Stomach (tissue), 9 donors: Measurements from ENCODE around the gene LHFPL4. TPM values are rescaled to one million over a fixed set of nuclear protein-coding genes. Genes with fewer than 3 reads are reported as not detected.

Experiments
- DNase-seq, 2 donors: peaks; one replicate each; pipeline versions ENCODE4 v3.0.0 to v3.0.0-alpha.2; 2013 to 2019
- H3K27ac ChIP-seq, 5 donors: fragments of 200-600 bp in 4 of 5; sonication (generic) in 4 of 5; one replicate each; pipeline ENCODE4 v1.5.1; 2013 to 2019; ENCODE audit warnings: mild to moderate bottlenecking in 1 of 5, moderate library complexity in 1 of 5
- H3K27me3 ChIP-seq, 3 donors: fragments of 200-600 bp; sonication (generic); one replicate each; pipeline ENCODE4 v1.5.1; 2017 to 2019; ENCODE audit warnings: mixed run types in 1 of 3
- H3K36me3 ChIP-seq, 4 donors: fragments of 200-600 bp; sonication (generic); 1 replicate in 3 of 4; 2 replicates in 1 of 4; pipeline ENCODE4 v1.5.1; 2016 to 2019
- H3K4me1 ChIP-seq, 4 donors: fragments of 200-600 bp; sonication (generic); one replicate each; pipeline ENCODE4 v1.5.1; 2016 to 2019
- H3K4me3 ChIP-seq, 4 donors: fragments of 200-600 bp; sonication (generic) in 3 of 4; one replicate each; pipeline ENCODE4 v1.5.1; 2016 to 2019; ENCODE audit warnings: mild to moderate bottlenecking in 1 of 4
- H3K9me3 ChIP-seq, 4 donors: fragments of 200-600 bp; sonication (generic); one replicate each; pipeline ENCODE4 v1.5.1; 2016 to 2019
- CTCF ChIP-seq, 7 experiments: fragments of 450-650 bp in 4 of 7; fragments of 200-600 bp in 3 of 7; sonication (generic) in 3 of 7; IDR thresholded peaks; one replicate each; pipeline ENCODE4 v1.5.1; 2016 to 2019; ENCODE audit warnings: antibody characterized with exemption in 7 of 7, control low read depth in 2 of 7, mild to moderate bottlenecking in 1 of 7
- EP300 ChIP-seq: sonication (generic); formaldehyde crosslinking; IDR thresholded peaks from one replicate; pipeline ENCODE4 v1.6.1; 2017; ENCODE audit warnings: antibody characterized with exemption
- POLR2A ChIP-seq, 4 donors: fragments of 450-650 bp; IDR thresholded peaks; one replicate each; pipeline ENCODE4 v1.6.1; 2016; ENCODE audit warnings: antibody characterized with exemption in 4 of 4, control low read depth in 2 of 4, mild to moderate bottlenecking in 1 of 4, moderate library complexity in 1 of 4
- POLR2AphosphoS5 ChIP-seq, 3 donors: sonication (generic); formaldehyde crosslinking; IDR thresholded peaks; one replicate each; pipeline ENCODE4 v1.6.1; 2016; ENCODE audit warnings: antibody characterized with exemption in 3 of 3
- WGBS, 5 donors: extraction: QIAGEN DNeasy Blood & Tissue Kit in 3 of 5; methylation state at CpG; one replicate each; pipeline versions ENCODE4 v1.1.5 to v1.1.7; 2013 to 2018; 5-methylcytosine and 5-hydroxymethylcytosine counted together
- intact Hi-C: fragments of 100-400 bp; cut with DNase I; formaldehyde crosslinking; loops from one replicate; pipeline ENCODE4 v1.15.1; 2023; ENCODE audit warnings: low total_unique reads
- polyA plus RNA-seq, 3 donors: library from polyadenylated mRNA; stranded (reverse); fragments of 200-250 nt; gene quantifications; one replicate each; pipeline ENCODE4 v1.2.3, GENCODE V29; 2013
- total RNA-seq, 5 donors: library from RNA; depleted of rRNA; stranded (reverse); fragments of >200 nt; gene quantifications; one replicate each; pipeline versions ENCODE4 v1.1.0 to v1.2.3, GENCODE V29; 2014 to 2016
- donor health status: healthy with polysubstance abuse.
- donor health status: Bipolar disorder and iron deficiency.
- donor health status: healthy.

The LHFPL4 gene
- total and polyA plus RNA-seq, 8 donors, result 0.06 to 0.92 (median 0.25) TPM; not detected in 4

DNA sequence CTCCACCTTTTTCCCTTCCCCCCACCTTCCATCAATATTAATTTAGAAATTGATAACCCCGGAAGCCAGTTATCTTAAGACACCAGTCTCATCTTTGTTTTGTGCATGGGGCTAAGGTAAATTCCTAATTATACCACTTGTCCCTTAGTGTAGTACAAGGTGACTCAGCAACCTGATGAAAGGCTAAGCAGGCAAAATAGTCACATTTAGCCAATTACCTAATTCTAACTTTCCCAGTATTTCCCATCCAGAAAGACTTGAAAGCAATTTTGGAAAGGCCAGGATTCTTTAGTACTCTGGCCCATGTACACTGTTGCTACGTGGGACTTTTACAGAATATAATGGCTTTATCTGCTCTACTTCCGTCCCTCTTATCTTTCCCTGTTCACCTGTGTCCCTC is 83.6 kb downstream of the LHFPL4 start:
- Histone ChIP-seq H3K9me3 (no peaks in the 10 kb centered on the region), H3K4me3 (no peak overlapping the region), H3K27ac (no peak overlapping the region), H3K27me3 (no peaks in the 10 kb centered on the region), H3K4me1 (no peaks in the 10 kb centered on the region), H3K36me3 (peaks cover 77 to 100% (median 100%) of the 10 kb centered on the region in 4 donors)
- no peak for TF ChIP-seq CTCF (IDR thresholded peaks at IDR 0.05)
- no peak for TF ChIP-seq EP300
- no peak for TF ChIP-seq POLR2AphosphoS5 (IDR thresholded peaks at IDR 0.05)
- TF ChIP-seq POLR2A (IDR thresholded peaks at IDR 0.05), result no peak
- intact Hi-C loops, result no loop called here
- 56 to 76% (median 68%) methylated on average over 3 of the region's 3 CpGs for WGBS, 5 donors
- DNase-seq, result no peak

DNA sequence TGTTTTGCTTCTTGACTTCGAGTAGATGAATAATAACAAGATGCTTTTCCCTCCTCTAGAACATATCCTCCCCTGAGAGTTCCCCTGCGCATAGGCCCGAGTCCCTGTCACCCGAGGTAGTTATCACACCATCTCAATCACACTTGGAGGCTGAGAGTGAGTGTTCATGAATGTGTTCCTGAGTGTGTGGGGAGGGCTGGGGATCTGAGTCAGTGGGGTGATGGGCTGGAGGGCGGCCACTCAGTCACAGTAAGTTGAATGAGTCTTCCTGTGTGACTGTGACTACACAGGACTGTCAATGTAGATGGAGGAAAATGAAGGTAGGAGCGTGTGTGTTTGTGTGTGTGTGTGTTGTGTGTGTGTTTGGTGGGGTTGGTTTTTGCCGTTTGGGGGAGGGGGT is 85.2 kb downstream of the LHFPL4 start:
- TF ChIP-seq POLR2AphosphoS5 (IDR thresholded peaks at IDR 0.05) (no peak), EP300 (no peak), POLR2A (IDR thresholded peaks at IDR 0.05) (no peak), CTCF (IDR thresholded peaks at IDR 0.05) (no peak)
- intact Hi-C loops, result no loop called here
- WGBS, 5 donors, result 88 to 95% (median 91%) methylated on average over 7 of the region's 7 CpGs
- DNase-seq, result no peak
- Histone ChIP-seq H3K27ac (no peak overlapping the region), H3K27me3 (no peaks in the 10 kb centered on the region), H3K4me3 (no peak overlapping the region), H3K9me3 (no peaks in the 10 kb centered on the region), H3K36me3 (peaks cover 73 to 100% (median 100%) of the 10 kb centered on the region in 4 donors), H3K4me1 (no peaks in the 10 kb centered on the region)

GRCh38 chr3:9467451-9467850 is 86.2 kb downstream of the LHFPL4 start:
- H3K36me3 ChIP-seq, result peaks cover 73 to 100% (median 100%) of the 10 kb centered on the region in 4 donors
- H3K4me1 ChIP-seq, result no peaks in the 10 kb centered on the region
- H3K27ac ChIP-seq, result no peak overlapping the region
- no peak for TF ChIP-seq CTCF (IDR thresholded peaks at IDR 0.05)
- TF ChIP-seq EP300, result no peak
- no peak for TF ChIP-seq POLR2A (IDR thresholded peaks at IDR 0.05)
- no peak for TF ChIP-seq POLR2AphosphoS5 (IDR thresholded peaks at IDR 0.05)
- WGBS, 5 donors, result 85 to 100% (median 92%) methylated on average over 3 of the region's 3 CpGs
- intact Hi-C loops, result no loop called here
- no peaks in the 10 kb centered on the region for H3K27me3 ChIP-seq
- no peak for DNase-seq
- no peak overlapping the region for H3K4me3 ChIP-seq
- H3K9me3 ChIP-seq, result no peaks in the 10 kb centered on the region

GRCh38 chr3:9455596-9456131 is 98.0 kb downstream of the LHFPL4 start:
- intact Hi-C loops, result no loop called here

More at GRCh38 chr3:9455596-9456131, 98.0 kb downstream of the LHFPL4 start:
- Histone ChIP-seq H3K9me3 (no peaks in the 10 kb centered on the region), H3K36me3 (peaks cover 41 to 98% (median 94%) of the 10 kb centered on the region in 4 donors), H3K4me1 (peaks cover 0 to 19% (median 0%) of the 10 kb centered on the region in 4 donors), H3K4me3 (no peak overlapping the region), H3K27me3 (no peaks in the 10 kb centered on the region), H3K27ac (no peak overlapping the region)
- WGBS, 5 donors, result 96 to 100% (median 98%) methylated on average over 1 of the region's 1 CpG
- no peak for TF ChIP-seq POLR2AphosphoS5 (IDR thresholded peaks at IDR 0.05)
- TF ChIP-seq EP300, result no peak
- TF ChIP-seq CTCF (IDR thresholded peaks at IDR 0.05), result no peak
- TF ChIP-seq POLR2A (IDR thresholded peaks at IDR 0.05), result no peak
- DNase-seq, result no peak
